ENCODE results near the gene NLRP3. TPM values are rescaled to one million over a fixed set of nuclear protein-coding genes. Genes with fewer than 3 reads are reported as not detected.
"Not testable (repeated sequence)": the region's sequence is repeated elsewhere in the genome, so short reads cannot be mapped to it uniquely, and the experiment has no call there.

Gene NLRP3
- total RNA-seq, 1 donor from 2014 or later: 0.09 TPM

- no peak overlapping the region for H3K27ac Mint-ChIP-seq (ENCODE audit: unreplicated experiment)
Measured at GRCh38 chr1:247390116-247390791, 25.7 kb upstream of the NLRP3 start.

DNA sequence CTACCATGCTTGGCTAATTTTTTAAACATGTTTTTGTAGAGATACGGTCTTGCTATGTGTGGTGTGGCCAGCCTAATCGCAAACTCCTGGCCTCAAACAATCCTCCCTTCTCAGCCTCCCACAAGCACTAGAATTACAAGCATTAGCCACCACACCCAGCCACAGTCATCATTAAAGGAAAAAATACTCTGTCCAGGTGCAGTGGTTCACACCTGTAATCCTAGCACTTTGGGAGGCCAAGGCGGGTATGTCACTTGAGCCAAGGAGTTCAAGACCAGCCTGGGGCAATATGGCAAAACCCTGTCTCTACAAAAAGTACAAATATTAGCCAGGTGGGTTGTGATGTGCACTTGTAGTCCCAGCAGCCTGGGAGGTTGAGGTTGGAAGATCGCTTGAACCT is 25.0 kb upstream of the NLRP3 start:
- TF ChIP-seq, protein P1, sequence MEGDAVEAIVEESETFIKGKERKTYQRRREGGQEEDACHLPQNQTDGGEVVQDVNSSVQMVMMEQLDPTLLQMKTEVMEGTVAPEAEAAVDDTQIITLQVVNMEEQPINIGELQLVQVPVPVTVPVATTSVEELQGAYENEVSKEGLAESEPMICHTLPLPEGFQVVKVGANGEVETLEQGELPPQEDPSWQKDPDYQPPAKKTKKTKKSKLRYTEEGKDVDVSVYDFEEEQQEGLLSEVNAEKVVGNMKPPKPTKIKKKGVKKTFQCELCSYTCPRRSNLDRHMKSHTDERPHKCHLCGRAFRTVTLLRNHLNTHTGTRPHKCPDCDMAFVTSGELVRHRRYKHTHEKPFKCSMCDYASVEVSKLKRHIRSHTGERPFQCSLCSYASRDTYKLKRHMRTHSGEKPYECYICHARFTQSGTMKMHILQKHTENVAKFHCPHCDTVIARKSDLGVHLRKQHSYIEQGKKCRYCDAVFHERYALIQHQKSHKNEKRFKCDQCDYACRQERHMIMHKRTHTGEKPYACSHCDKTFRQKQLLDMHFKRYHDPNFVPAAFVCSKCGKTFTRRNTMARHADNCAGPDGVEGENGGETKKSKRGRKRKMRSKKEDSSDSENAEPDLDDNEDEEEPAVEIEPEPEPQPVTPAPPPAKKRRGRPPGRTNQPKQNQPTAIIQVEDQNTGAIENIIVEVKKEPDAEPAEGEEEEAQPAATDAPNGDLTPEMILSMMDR (IDR thresholded peaks at IDR 0.05; ENCODE audit: insufficient read depth, low read depth, low read length): no peak
- TF ChIP-seq EZH2 (IDR thresholded peaks at IDR 0.05; ENCODE audit: insufficient read depth, low read length): no peak

More at GRCh38 chr1:247390116-247390791, 25.7 kb upstream of the NLRP3 start:
- H3K4me1 Mint-ChIP-seq (ENCODE audit: low read depth, unreplicated experiment): peaks cover 15% of the 10 kb centered on the region
- peaks cover 3% of the 10 kb centered on the region for H3K27me3 Mint-ChIP-seq (ENCODE audit: low read depth, unreplicated experiment)
- TF ChIP-seq, protein P1 (IDR thresholded peaks at IDR 0.05; ENCODE audit: insufficient read depth, low read depth, low read length): peak; percentile 65
- TF ChIP-seq EZH2 (IDR thresholded peaks at IDR 0.05; ENCODE audit: insufficient read depth, low read length): no peak
- Histone ChIP-seq H3K27me3 (ENCODE audit: insufficient read depth, low read length) (no peaks in the 10 kb centered on the region), H3K9ac (ENCODE audit: low read length) (no peak overlapping the region), H2AFZ (ENCODE audit: low read depth, low read length) (no peak overlapping the region), H3K9me3 (ENCODE audit: insufficient read depth, low read depth, low read length) (no peaks in the 10 kb centered on the region), H3K36me3 (ENCODE audit: insufficient read depth, low read length) (no peaks in the 10 kb centered on the region), H3K4me1 (ENCODE audit: insufficient read depth, low read length) (no peaks in the 10 kb centered on the region), H4K20me1 (ENCODE audit: insufficient read depth, low read length) (no peaks in the 10 kb centered on the region), H3K4me3 (ENCODE audit: insufficient read depth, low read depth, low read length) (no peak overlapping the region), H3K27ac (ENCODE audit: low read depth, low read length) (no peak overlapping the region), H3K4me2 (ENCODE audit: low read length) (peak overlapping the region; percentile 25), H3K79me2 (ENCODE audit: insufficient read depth, low read length) (no peaks in the 10 kb centered on the region)
- no peak overlapping the region for H3K4me3 Mint-ChIP-seq (ENCODE audit: unreplicated experiment)
- peaks cover 4% of the 10 kb centered on the region for H3K9me3 Mint-ChIP-seq (ENCODE audit: unreplicated experiment)
- FAIRE-seq (no peak), DNase-seq (ENCODE audit: low read depth) (peak; percentile 27)
- no peaks in the 10 kb centered on the region for H3K36me3 Mint-ChIP-seq (ENCODE audit: low read depth, unreplicated experiment)

DNA sequence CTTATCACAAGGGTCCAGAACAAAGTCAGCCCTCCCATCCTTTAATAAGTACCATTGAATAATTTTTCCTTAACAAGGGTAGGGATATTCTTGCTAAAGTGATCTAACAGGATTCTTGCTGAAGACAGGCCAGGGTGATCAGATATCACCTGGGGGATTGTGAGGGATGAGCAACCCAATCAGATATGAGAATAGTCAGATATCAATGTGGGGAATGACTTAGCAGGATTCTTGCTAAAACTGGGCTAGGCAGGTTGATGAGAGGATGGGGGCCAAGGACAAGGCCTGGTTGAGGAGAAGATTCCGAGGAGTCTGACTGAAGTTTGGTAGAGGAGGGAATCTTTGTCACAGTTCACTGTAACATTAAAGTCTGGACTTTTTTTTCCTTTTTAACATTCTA is 23.9 kb upstream of the NLRP3 start:
- no peak for TF ChIP-seq EZH2 (IDR thresholded peaks at IDR 0.05; ENCODE audit: insufficient read depth, low read length)
- TF ChIP-seq, protein P1 (IDR thresholded peaks at IDR 0.05; ENCODE audit: insufficient read depth, low read depth, low read length): no peak

More for the DNA sequence above, 25.0 kb upstream of the NLRP3 start:
- no peak overlapping the region for H3K4me3 ChIP-seq (ENCODE audit: insufficient read depth, low read depth, low read length)
- H3K27me3 ChIP-seq (ENCODE audit: insufficient read depth, low read length): no peaks in the 10 kb centered on the region
- Mint-ChIP-seq H3K27me3 (ENCODE audit: low read depth, unreplicated experiment) (peaks cover 3% of the 10 kb centered on the region), H3K4me1 (ENCODE audit: low read depth, unreplicated experiment) (peaks cover 14% of the 10 kb centered on the region), H3K27ac (ENCODE audit: unreplicated experiment) (no peak overlapping the region), H3K9me3 (ENCODE audit: unreplicated experiment) (peaks cover 3% of the 10 kb centered on the region), H3K4me3 (ENCODE audit: unreplicated experiment) (no peak overlapping the region), H3K36me3 (ENCODE audit: low read depth, unreplicated experiment) (no peaks in the 10 kb centered on the region)
- DNase-seq (ENCODE audit: low read depth) (no peak), FAIRE-seq (no peak)
- H3K4me1 ChIP-seq (ENCODE audit: insufficient read depth, low read length): no peaks in the 10 kb centered on the region
- H2AFZ ChIP-seq (ENCODE audit: low read depth, low read length): no peak overlapping the region
- H3K9me3 ChIP-seq (ENCODE audit: insufficient read depth, low read depth, low read length): no peaks in the 10 kb centered on the region
- no peak overlapping the region for H3K9ac ChIP-seq (ENCODE audit: low read length)
- no peak overlapping the region for H3K4me2 ChIP-seq (ENCODE audit: low read length)
- H3K36me3 ChIP-seq (ENCODE audit: insufficient read depth, low read length): no peaks in the 10 kb centered on the region
- no peaks in the 10 kb centered on the region for H3K79me2 ChIP-seq (ENCODE audit: insufficient read depth, low read length)
- H4K20me1 ChIP-seq (ENCODE audit: insufficient read depth, low read length): no peaks in the 10 kb centered on the region
- H3K27ac ChIP-seq (ENCODE audit: low read depth, low read length): no peak overlapping the region

DNA sequence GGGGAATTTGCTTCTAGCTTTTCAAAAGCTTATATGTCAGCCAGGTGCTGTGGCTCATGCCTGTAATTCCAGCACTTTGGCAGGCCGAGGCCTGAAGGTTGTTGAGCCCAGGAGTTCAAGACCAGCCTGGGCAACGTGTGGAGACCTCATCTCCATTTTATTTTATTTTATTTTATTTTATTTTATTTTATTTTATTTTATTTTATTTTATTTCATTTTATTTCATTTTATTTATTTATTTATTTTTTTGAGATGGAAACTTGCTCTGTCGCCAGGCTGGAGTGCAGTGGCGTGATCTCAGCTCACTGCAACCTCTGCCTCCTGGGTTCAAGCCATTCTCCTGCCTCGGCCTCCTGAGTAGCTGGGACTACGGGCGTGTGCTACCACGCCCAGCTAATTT is 20.9 kb upstream of the NLRP3 start:
- not testable (repeated sequence) for H3K27me3 ChIP-seq (ENCODE audit: insufficient read depth, low read length); H4K20me1 ChIP-seq (ENCODE audit: insufficient read depth, low read length); H3K4me1 ChIP-seq (ENCODE audit: insufficient read depth, low read length); H3K9me3 ChIP-seq (ENCODE audit: insufficient read depth, low read depth, low read length); FAIRE-seq; H3K27ac Mint-ChIP-seq (ENCODE audit: unreplicated experiment); H2AFZ ChIP-seq (ENCODE audit: low read depth, low read length); H3K9ac ChIP-seq (ENCODE audit: low read length); H3K36me3 ChIP-seq (ENCODE audit: insufficient read depth, low read length); H3K36me3 Mint-ChIP-seq (ENCODE audit: low read depth, unreplicated experiment); H3K9me3 Mint-ChIP-seq (ENCODE audit: unreplicated experiment); DNase-seq (ENCODE audit: low read depth); H3K4me2 ChIP-seq (ENCODE audit: low read length); H3K79me2 ChIP-seq (ENCODE audit: insufficient read depth, low read length); H3K27me3 Mint-ChIP-seq (ENCODE audit: low read depth, unreplicated experiment); H3K4me3 Mint-ChIP-seq (ENCODE audit: unreplicated experiment); H3K27ac ChIP-seq (ENCODE audit: low read depth, low read length); H3K4me1 Mint-ChIP-seq (ENCODE audit: low read depth, unreplicated experiment); H3K4me3 ChIP-seq (ENCODE audit: insufficient read depth, low read depth, low read length)

More for the DNA sequence above, 23.9 kb upstream of the NLRP3 start:
- Histone ChIP-seq H3K4me1 (ENCODE audit: insufficient read depth, low read length) (no peaks in the 10 kb centered on the region), H3K27ac (ENCODE audit: low read depth, low read length) (no peak overlapping the region), H4K20me1 (ENCODE audit: insufficient read depth, low read length) (no peaks in the 10 kb centered on the region), H3K27me3 (ENCODE audit: insufficient read depth, low read length) (no peaks in the 10 kb centered on the region), H3K4me3 (ENCODE audit: insufficient read depth, low read depth, low read length) (no peak overlapping the region), H3K9ac (ENCODE audit: low read length) (no peak overlapping the region), H3K36me3 (ENCODE audit: insufficient read depth, low read length) (no peaks in the 10 kb centered on the region), H3K9me3 (ENCODE audit: insufficient read depth, low read depth, low read length) (no peaks in the 10 kb centered on the region), H3K4me2 (ENCODE audit: low read length) (no peak overlapping the region), H3K79me2 (ENCODE audit: insufficient read depth, low read length) (no peaks in the 10 kb centered on the region), H2AFZ (ENCODE audit: low read depth, low read length) (no peak overlapping the region)
- H3K4me1 Mint-ChIP-seq (ENCODE audit: low read depth, unreplicated experiment): peaks cover 6% of the 10 kb centered on the region
- no peak overlapping the region for H3K4me3 Mint-ChIP-seq (ENCODE audit: unreplicated experiment)
- peaks cover 3% of the 10 kb centered on the region for H3K9me3 Mint-ChIP-seq (ENCODE audit: unreplicated experiment)
- H3K36me3 Mint-ChIP-seq (ENCODE audit: low read depth, unreplicated experiment): no peaks in the 10 kb centered on the region
- H3K27ac Mint-ChIP-seq (ENCODE audit: unreplicated experiment): no peak overlapping the region
- no peak for DNase-seq (ENCODE audit: low read depth)
- H3K27me3 Mint-ChIP-seq (ENCODE audit: low read depth, unreplicated experiment): peaks cover 3% of the 10 kb centered on the region
- FAIRE-seq: no peak
